GM18909 (cell line): ENCODE data around the gene INPP5K.

Experiments
- ATAC-seq: cut with Tn5 transposase; IDR thresholded peaks from one replicate; pipeline ENCODE4 v1.9.1; 2021; ENCODE audit warnings: mild to moderate bottlenecking; ENCODE audit not compliant: unreplicated experiment, poor library complexity

INPP5K gene

GRCh38 chr17:1487939-1488825 is 28.2 kb downstream of the INPP5K start:
- ATAC-seq: no peak

- no peak for ATAC-seq
Measured at GRCh38 chr17:1486802-1487695, 29.4 kb downstream of the INPP5K start.

- ATAC-seq: peak; percentile 32
Measured at GRCh38 chr17:1485423-1486376, 30.7 kb downstream of the INPP5K start.

GRCh38 chr17:1484676-1485422 is 31.6 kb downstream of the INPP5K start:
- peak; percentile 42 for ATAC-seq

- ATAC-seq: no peak
Measured at GRCh38 chr17:1484060-1484535, 32.3 kb downstream of the INPP5K start.

GRCh38 chr17:1482680-1483079 is 33.7 kb downstream of the INPP5K start:
- ATAC-seq: no peak

GRCh38 chr17:1481736-1482135 is 34.7 kb downstream of the INPP5K start:
- ATAC-seq: no peak

- no peak for ATAC-seq
Measured at GRCh38 chr17:1480747-1481465, 35.5 kb downstream of the INPP5K start.

- no peak for ATAC-seq
Measured at GRCh38 chr17:1478418-1478817, 38.0 kb downstream of the INPP5K start.

- ATAC-seq: no peak
Measured at GRCh38 chr17:1475321-1475854, 41.0 kb downstream of the INPP5K start.

- ATAC-seq: peak; percentile 55
Measured at GRCh38 chr17:1474402-1475189, 41.8 kb downstream of the INPP5K start.

GRCh38 chr17:1473841-1474240 is 42.6 kb downstream of the INPP5K start:
- no peak for ATAC-seq

GRCh38 chr17:1473170-1473569 is 43.2 kb downstream of the INPP5K start:
- no peak for ATAC-seq

GRCh38 chr17:1471911-1472821 is 44.2 kb downstream of the INPP5K start:
- ATAC-seq: no peak

GRCh38 chr17:1471490-1471889 is 44.9 kb downstream of the INPP5K start:
- ATAC-seq: no peak

GRCh38 chr17:1470755-1471462 is 45.5 kb downstream of the INPP5K start:
- ATAC-seq: no peak
